ENCODE data around the gene FXR2.

FXR2 gene

DNA sequence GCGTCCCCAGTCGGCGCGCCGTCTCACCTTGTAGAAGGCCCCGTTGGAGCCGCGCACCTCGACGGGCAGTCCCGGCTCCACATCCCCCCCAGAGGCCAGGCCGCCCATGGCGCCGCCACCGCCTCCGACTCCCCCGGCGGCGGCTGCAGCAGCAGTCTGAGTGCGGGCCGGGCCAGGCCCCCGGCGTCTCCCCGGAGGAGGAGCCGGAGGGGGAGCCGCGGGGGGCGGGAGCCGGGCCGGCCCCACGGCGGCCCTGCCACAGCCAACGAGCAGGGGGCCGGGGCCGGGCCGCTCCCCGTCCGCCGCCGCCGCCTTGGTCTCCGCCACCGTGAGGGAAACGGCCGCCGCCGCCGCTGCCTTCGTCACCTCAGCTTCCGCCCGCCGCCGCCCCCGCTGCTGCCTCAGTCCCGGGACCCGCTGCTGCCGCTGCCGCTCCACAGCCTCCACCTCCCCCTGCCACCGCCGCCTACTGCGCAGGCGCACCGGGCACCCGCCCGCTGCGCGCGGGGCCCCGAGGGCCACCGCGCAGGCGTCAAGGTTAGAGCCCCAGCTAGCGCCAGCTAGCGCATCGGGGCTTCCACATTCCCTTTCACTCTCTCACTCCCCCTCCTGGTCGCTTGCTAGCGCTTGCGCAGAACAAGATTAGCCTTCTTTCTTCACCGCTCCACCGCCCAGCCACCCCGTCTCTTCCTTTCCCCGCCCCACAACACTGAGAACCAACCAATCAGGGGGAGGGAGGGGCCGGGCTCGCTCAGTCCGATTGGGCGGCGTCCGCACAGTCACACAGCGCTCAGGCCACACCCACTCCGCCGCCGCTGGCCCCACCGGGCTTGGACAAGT is at the start of gene FXR2:
Gene FXR2 (minus strand): TSS at position 473 of the 840 bp plus-strand sequence. CDS start 365 bp downstream, at position 108.
- peak; percentile 100 for DNase-seq

DNA sequence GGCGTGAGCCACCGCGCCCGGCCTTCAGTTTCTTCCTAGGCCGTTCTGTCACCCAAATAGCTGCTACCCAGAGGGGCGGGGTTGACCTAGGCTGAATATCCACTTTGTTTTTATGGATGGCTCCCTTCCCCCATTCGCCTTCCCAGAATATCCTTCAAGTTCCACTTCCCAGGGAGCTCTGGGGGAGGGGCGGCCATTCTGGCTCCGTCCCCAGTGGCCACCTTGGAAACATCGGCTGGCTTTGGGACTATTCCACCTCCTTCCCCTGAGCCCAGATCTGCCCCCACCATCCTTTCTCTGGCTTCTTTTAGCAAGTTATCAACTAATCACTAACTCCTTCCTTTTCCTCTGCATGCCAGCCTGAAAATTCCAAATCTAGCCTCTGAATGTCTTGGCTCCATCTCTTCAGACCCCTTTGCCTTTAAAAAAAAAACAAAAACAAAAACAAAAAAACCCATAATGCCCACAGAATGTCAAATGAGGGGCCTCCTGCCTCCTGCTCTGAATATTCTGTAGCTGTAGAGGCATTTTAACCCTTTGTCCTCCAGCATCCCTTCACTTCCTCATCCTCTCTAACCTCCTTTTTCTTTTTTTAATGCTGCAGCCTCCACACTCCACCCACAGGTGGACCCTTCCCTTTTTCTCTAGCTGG is 42.4 kb upstream of the FXR2 start:
- no peak for DNase-seq

DNA sequence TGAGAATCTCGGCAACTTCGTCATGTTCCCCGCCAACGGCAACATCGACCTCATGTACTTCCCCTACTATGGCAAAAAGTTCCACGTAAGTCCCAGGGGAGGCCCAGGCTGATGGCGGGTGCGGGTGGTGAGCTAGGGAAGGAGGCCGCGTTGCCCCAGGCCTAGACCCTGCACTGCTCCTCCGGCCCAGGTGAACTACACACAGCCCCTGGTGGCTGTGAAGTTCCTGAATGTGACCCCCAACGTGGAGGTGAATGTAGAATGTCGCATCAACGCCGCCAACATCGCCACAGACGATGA is 40.8 kb upstream of the FXR2 start:
- DNase-seq: no peak

GRCh38 chr17:7654832-7655540 is 40.3 kb upstream of the FXR2 start:
- DNase-seq: no peak

DNA sequence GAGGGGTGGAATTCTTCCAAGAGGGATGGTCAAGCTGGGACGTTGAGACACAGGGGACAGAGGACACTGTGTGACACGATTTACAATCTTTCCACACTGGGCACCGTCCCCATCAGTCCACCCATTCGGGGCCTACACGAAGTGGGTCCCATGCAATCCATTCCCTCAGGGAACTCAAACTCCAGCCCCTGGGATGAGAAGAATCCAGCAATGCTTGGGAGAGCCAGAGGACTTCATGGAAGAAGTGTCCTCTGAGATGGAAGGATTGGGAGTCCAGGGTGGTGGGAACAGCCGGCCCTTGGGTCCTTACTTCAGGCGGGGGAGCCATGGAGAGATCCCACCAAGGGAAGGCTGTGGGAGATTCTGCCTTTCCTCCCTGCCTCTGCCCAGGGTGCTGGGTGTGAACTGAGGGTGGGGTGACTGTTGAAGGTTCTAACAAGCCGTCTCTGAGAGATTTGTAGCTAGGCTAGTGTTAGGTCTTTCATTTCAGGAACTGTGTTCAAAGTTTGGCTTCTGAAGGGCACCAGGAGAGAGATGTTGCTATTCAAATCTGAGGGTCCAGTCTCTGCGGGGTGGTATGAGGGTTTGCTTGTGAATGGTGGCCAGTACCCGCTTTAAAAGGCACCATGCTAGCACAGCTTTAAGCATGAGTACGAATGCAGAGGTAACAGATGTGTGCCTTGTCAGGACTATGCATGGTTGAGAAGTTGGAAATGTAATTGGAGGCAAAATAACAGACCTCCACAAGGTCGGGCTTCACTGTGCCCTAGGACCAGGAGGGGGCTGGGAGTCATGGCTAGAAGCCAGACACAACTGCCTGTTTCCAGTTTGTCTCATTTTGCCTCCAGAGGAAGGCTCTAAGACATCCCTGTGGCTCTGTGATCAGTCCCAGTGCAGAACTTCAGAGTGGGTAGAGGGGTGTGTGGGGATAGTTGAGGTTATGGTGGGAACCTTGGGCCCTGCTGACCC is 38.0 kb upstream of the FXR2 start:
- no peak for DNase-seq

DNA sequence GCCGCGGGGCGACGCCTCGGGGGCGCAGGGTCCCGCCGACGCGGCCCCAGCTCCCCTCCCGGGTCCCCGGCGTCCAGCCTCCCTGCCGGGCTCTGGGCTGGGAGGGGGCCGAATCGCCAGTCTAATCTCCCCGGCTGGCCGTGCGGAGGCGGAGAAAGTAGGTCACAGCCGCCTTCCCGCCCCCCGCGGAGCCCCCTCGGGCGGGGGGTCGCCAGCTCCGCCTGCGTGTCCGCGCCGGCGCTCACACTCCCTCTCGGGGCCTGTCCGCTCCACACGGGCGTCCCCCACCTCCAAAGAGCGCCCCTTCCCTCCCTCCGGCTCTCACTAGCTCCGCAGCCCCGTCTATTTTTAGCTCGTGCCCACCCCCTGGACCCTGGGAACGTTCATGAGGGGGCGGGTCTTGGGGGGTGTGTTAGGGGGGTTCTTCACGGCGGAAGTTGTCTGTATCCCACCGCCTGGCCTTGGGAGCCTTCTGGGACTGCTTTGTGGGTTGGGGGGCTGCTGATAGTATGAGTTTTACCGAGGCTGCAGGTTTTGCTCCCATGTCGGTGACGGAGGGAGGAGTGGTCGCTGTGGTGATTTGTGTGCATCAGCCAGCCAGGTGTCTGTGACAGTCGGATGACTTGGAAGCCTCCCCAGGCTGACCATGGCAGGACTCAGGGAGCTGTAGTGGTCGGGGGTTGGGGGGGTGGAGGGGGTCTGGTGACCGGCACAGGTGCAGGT is 37.1 kb upstream of the FXR2 start:
- no peak for DNase-seq

DNA sequence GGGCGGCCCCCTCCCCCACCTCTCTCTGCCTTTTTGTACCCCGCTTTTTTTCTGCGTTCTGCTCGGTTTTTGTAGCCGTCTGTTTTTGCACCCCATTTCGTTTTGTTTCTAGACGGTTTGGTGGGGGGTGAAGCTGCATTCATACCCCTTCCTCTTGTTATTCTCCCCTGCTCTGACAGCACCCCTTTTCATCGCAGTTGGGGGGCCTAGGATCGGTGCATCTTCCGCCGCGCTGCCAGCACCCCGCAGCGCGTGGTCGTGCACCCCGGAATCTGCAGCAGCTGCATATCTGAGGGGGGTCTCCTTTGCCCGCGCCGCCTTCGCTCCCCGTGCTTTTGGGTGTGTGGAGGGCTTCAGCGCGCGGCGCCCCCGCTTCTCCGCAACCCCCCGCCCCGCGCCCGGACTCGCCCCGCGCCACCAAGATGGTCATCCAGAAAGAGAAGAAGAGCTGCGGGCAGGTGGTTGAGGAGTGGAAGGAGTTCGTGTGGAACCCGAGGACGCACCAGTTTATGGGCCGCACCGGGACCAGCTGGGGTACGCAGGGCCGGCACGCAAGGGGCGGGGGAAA is 36.5 kb upstream of the FXR2 start:
- no peak for DNase-seq

DNA sequence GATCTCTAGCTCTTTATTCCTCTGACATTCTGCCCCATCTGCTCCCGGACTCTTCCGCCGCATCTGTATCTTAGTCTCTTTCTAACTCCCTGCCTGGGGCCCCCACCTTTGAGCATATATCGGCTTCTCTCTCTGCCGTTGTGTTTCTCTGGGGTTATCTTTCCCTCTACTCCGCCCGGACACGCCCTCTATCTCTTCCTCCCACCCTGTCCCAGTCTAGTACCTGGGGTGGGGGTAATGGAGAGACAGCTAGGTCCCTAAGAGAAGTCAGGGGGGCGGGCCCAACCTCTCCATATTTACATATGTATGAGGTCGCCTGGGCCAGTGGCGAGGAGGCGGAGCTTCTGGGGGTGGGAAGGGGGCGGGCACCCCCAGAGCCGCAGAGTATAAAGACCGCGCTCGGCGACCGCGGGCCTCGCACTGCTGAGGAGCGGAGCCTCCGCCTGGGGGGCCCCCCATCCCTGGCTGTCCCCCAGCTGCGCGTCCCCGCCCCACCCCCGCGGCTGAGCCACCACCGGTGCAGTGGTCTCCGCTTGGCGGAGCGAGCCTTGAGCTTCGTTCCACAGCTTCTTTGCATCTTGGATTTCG is 35.9 kb upstream of the FXR2 start, which contains the start of gene ATP1B2:
Gene ATP1B2 (plus strand): TSS at position 418 of the 588 bp plus-strand sequence. CDS start 593 bp downstream, outside the sequence.
- peak; percentile 79 for DNase-seq

DNA sequence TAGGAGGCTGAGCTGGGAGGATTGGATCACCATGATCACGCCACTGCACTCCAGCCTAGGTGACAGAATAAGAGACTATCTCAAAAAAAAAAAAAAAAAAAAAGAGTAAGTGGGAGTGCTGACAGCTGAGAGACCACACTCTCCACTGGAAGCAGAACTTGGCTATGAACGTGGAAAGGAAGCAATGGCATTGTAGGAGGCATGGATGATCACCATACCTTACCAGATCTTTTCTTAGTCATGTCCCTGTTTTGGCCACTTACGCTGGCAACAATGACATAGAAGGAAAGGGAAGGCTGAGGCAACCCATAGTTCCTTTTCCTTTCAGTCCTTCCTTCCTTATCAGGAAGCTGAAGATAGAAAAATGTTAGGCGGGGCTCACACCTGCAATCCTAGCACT is 32.3 kb upstream of the FXR2 start:
- DNase-seq: no peak

DNA sequence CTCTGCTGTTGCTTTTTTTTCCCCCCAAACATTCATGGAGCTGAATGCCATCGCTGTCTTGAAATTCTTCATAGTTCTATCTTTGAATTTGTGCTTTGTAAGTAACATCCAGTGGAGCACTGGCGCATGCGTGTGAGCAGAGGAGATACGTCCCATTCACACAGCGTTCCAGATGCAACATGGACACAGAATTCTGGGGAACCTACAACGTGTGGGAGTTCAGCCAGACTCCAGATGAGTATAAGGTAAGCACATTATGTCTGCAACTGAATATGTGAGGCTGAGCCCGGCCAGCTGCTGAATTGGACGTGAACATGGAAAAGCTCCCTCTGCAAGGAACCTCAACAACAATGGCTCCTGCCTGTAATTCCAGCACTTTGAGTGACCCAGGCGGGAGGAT is 31.8 kb upstream of the FXR2 start:
- DNase-seq: no peak

DNA sequence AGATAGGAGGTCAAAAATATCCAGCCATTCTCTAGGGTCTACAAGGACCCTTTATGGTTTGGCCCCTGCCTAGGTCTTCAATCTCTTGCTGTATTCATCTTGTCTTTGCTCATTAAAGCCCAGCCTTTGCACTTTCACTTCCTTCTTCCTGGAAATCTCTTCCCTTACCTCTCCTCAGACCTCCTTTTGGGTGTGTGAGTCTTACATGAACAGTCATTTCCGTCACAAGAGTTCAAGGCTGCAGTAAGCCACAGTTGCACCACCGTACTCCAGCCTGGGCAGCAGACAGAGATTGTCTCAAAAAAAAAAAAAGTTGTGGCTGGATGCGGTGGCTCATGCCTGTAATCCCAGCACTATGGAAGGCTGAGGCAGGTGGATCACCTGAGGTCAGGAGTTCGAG is 30.1 kb upstream of the FXR2 start:
- DNase-seq: no peak

DNA sequence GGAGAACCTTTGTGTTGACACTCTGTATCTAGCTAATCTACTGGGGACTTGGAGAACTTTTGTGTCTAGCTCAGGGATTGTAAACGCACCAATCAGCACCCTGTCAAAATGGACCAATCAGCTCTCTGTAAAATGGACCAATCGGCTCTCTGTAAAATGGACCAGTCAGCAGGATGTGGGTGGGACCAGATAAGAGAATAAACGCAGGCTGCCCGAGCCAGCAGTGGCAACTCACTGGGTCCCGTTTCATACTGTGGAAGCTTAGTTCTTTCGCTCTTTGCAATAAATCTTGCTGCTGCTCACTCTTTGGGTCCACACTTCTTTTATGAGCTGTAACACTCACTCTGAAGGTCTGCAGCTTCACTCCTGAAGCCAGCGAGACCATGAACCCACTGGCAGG is 26.9 kb upstream of the FXR2 start:
- DNase-seq: peak; percentile 33

- no peak for DNase-seq
These were observed 26.1 kb upstream of the FXR2 start for GRCh38 chr17:7640783-7641182.

- no peak for DNase-seq
These were observed 21.5 kb upstream of the FXR2 start for GRCh38 chr17:7636163-7636562.

- no peak for DNase-seq
These were observed 19.7 kb upstream of the FXR2 start for GRCh38 chr17:7634384-7634783.

DNA sequence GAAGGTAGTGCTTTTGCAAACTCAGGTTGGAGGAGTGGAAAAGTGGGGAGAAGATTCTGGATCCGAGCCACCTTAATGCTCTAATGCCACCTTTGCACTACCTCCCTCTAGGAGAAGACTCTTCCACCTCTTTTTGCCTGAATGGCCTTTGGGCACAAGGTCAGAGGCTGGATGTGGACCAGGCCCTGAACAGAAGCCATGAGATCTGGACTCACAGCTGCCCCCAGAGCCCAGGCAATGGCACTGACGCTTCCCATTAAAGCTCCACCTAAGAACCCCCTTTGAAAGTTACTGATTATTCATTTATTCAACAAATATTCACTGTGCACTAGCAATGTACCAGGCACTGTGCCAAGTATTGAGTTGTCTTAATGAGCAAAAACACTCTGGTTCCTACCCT is 18.4 kb upstream of the FXR2 start:
- DNase-seq: no peak

DNA sequence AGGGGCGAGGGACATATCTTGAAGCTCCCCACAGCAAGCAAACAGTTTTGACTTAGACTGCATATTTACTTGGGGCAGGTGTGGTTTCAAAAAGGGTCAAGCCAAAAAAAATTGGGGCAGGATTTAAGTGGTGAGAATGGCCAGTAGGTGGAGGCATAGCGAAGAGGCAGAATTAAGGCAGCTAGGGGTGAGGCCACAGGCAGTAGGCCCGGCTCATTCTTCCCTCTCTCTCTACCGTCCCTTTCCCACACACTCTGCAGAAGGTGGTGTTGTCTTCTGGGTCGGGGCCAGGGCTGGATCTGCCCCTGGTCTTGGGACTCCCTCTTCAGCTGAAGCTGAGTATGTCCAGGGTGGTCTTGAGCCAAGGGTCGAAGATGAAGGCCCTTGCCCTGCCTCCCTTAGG is 17.8 kb upstream of the FXR2 start:
- DNase-seq: peak; percentile 54

- DNase-seq: no peak
These were observed 17.0 kb upstream of the FXR2 start for GRCh38 chr17:7631398-7632380.

DNA sequence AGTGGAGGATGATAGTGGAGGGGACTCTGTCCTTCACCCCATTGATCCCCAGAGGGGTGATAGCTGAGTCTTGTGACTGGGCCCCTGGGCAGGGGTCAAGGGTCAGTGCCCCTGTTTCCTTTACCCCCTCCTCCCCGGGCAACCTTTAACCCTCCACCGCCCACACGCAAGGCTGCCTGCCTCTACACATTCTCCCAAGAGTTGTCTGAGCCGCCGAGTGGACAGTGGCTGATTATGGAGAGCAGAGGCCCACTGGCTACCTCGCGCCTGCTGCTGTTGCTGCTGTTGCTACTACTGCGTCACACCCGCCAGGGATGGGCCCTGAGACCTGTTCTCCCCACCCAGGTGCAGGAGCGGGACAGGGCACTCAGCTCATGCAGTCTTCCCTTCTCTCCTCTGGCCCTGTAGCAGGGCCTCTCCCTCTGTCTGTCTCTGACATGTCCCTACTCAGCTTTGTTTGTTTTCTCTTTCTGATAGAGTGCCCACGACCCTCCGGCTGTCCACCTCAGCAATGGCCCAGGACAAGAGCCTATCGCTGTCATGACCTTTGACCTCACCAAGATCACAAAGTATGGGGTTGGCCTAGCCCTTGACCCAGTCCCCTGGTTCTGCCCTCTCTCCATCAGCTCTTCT is 15.4 kb upstream of the FXR2 start, which contains the start of gene SHBG:
Gene SHBG (plus strand): TSS at position 197 of the 633 bp plus-strand sequence. CDS start 38 bp downstream, at position 235.
- DNase-seq: no peak

Measured in CD4-positive, alpha-beta T cell treated with Interleukin-21 for 1 hour (primary cell).